Measurements from ENCODE around the gene PTP4A1. TPM values are rescaled to one million over a fixed set of nuclear protein-coding genes. Genes with fewer than 3 reads are reported as not detected.

PTP4A1 gene
- total RNA-seq, 2 donors from 2014 or later = 11.5 to 26.7 TPM

- DNase-seq = no peak
- ATAC-seq = peak; percentile 38
- Histone ChIP-seq H3K27me3 (no peaks in the 10 kb centered on the region), H3K4me3 (no peak overlapping the region), H3K36me3 (replicated peaks in 1 of 2; ENCODE audit: insufficient read depth in 1 of 2, low read depth in 2 of 2) (no peaks in the 10 kb centered on the region), H3K9me3 (no peaks in the 10 kb centered on the region), H3K27ac (no peak overlapping the region), H3K4me1 (no peaks in the 10 kb centered on the region)
- WGBS, 2 donors = 62% methylated on average over 2 of the region's 2 CpGs
- TF ChIP-seq CTCF (IDR thresholded peaks at IDR 0.05) (no peak), POLR2A (IDR thresholded peaks at IDR 0.05) (no peak)
- intact Hi-C loops (cut with DNase I) = loop anchor here (10.0 kb wide), 2 partner anchors 175 to 245 kb away; no protein-coding TSS in a partner anchor
These were observed 17.7 kb downstream of the PTP4A1 start for GRCh38 chr6:63589952-63590411.

- no peak for TF ChIP-seq CTCF (IDR thresholded peaks at IDR 0.05)
- TF ChIP-seq POLR2A (IDR thresholded peaks at IDR 0.05) = no peak
- no peak overlapping the region for H3K4me3 ChIP-seq
- intact Hi-C loops (cut with DNase I) = loop anchor here (10.0 kb wide), 1 partner anchor 248 kb away; no protein-coding TSS in a partner anchor
- peaks cover 4% of the 10 kb centered on the region for H3K4me1 ChIP-seq
- no peaks in the 10 kb centered on the region for H3K27me3 ChIP-seq
- WGBS, 2 donors = 90 to 95% methylated on average over 7 of the region's 7 CpGs
- DNase-seq = no peak
- no peaks in the 10 kb centered on the region for H3K36me3 ChIP-seq (replicated peaks in 1 of 2; ENCODE audit: insufficient read depth in 1 of 2, low read depth in 2 of 2)
- H3K27ac ChIP-seq = no peak overlapping the region
- H3K9me3 ChIP-seq = no peaks in the 10 kb centered on the region
- no peak for ATAC-seq
These were observed 20.6 kb downstream of the PTP4A1 start for GRCh38 chr6:63592886-63593285.

- Histone ChIP-seq H3K4me3 (peak overlapping the region; percentile 38 to 40), H3K9me3 (no peaks in the 10 kb centered on the region), H3K27ac (peak overlapping the region in 3 of 4 donors; percentile 54 to 63 (median 55)), H3K27me3 (no peaks in the 10 kb centered on the region), H3K4me1 (peaks cover 4% of the 10 kb centered on the region), H3K36me3 (replicated peaks in 1 of 2; ENCODE audit: insufficient read depth in 1 of 2, low read depth in 2 of 2) (no peaks in the 10 kb centered on the region)
- ATAC-seq = peak; percentile 43
- 38 to 39% methylated on average over 6 of the region's 6 CpGs for WGBS, 2 donors
- no peak for TF ChIP-seq POLR2A (IDR thresholded peaks at IDR 0.05)
- no peak for TF ChIP-seq CTCF (IDR thresholded peaks at IDR 0.05)
- DNase-seq = no peak
- intact Hi-C loops (cut with DNase I) = loop anchor here (10.0 kb wide), 1 partner anchor 253 kb away; no protein-coding TSS in a partner anchor
These were observed 25.1 kb downstream of the PTP4A1 start for GRCh38 chr6:63597141-63598048.

- ATAC-seq = peak; percentile 98
- H3K27ac ChIP-seq = peak overlapping the region in 3 of 4 donors; percentile 54 to 63 (median 55)
- intact Hi-C loops (cut with DNase I) = loop anchor here (10.0 kb wide), 1 partner anchor 254 kb away; no protein-coding TSS in a partner anchor
These were observed 26.1 kb downstream of the PTP4A1 start for GRCh38 chr6:63598049-63599036.

More at GRCh38 chr6:63598049-63599036, 26.1 kb downstream of the PTP4A1 start:
- H3K4me3 ChIP-seq = peak overlapping the region; percentile 38 to 40
- peak; percentile 62 to 95 (median 82) for TF ChIP-seq CTCF (IDR thresholded peaks at IDR 0.05)
- TF ChIP-seq POLR2A (IDR thresholded peaks at IDR 0.05) = no peak
- 1 to 3% methylated on average over 23 of the region's 23 CpGs for WGBS, 2 donors
- H3K36me3 ChIP-seq (replicated peaks in 1 of 2; ENCODE audit: insufficient read depth in 1 of 2, low read depth in 2 of 2) = no peaks in the 10 kb centered on the region
- DNase-seq = peak; percentile 72 to 82 (median 76)
- H3K27me3 ChIP-seq = no peaks in the 10 kb centered on the region
- H3K9me3 ChIP-seq = no peaks in the 10 kb centered on the region
- H3K4me1 ChIP-seq = peaks cover 4% of the 10 kb centered on the region

Measured in body of pancreas (tissue), 4 donors.